DMS114 treated with DMSO at 0.1 percent for 48 hours (cell line): ENCODE data around the gene DCN.
A peak's percentile ranks its signal among the peaks of the same experiment; 100 is the strongest.

Source experiments
- DNase-seq: peaks from one replicate; lab custom pipeline; 2025; ENCODE audit not compliant: unreplicated experiment; lab: John Stamatoyannopoulos, UW

Gene DCN

GRCh38 chr12:91188778-91189177, 6.2 kb upstream of the DCN start:
- DNase-seq = no peak

- no peak for DNase-seq
Measured at GRCh38 chr12:91186156-91186555, 3.5 kb upstream of the DCN start.

DNA sequence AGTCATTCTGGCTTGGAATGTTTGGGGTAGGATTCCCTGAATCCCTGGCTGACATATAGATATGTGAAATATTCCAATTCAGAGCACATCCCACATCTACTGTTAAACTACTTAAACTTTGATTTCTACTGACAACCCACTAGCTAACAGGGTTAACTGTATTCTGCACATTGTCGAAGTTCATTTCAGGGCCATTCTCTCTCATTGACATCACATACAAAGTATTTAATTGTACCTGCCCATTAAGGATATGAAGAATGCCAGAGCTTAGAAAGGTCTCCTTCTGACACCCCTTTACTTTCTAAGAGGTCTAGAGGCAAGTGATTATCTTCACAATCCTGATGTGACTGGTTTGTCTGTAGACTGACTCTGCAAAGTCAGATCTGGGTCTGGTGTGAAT, 2.8 kb upstream of the DCN start:
- peak; percentile 83 for DNase-seq

GRCh38 chr12:91183551-91183950, 934 bp upstream of the DCN start:
- no peak for DNase-seq

- DNase-seq = peak; percentile 74
Measured at GRCh38 chr12:91180582-91181395, 1.8 kb downstream of the DCN start.

DNA sequence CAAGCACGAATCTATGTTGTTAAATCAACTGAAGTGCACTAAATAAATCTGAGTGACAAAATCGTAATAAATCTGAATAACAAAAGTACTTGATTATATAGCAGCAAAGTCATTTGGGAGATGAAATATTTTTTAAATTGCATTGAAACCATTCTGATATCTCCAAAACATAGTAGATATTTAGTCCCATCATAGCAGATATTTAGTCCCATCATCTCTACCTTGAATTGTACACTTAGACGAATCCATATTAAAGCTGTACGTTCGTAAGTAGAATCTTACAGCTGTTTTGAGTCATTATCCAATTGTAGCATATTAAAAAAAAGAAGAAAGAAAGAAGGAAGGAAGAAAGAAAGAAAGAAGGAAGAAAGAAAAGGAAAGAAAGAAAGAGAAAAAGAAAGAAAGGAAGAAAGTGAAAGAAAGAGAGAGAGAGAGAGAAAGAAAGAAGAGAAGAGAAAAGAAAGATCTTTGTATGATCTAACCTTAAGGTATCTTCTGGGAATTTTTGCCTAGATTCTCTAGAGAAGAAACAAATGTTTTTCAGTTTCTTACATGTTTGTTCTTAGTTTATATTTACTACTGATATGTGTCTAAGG, 2.6 kb downstream of the DCN start:
- no peak for DNase-seq

DNA sequence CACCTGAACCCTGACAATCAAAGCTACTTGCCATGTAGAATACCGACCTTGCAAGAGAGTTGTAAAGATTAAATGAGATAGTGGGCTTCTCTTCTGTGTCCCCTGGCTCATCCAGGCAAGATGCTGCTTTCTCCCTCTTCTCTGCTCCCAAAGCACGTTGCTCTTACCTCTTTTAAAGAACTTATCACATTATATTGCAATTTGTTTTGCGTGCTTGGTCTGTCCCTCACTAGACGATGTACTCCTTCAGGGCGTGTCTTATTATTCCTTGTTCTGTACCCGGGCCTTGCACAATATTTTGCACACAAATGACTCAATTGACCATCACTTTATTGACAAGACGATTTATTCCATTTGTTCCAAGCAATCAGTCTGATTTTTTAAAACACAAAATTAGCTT, 3.3 kb downstream of the DCN start:
- DNase-seq = peak; percentile 30

DNA sequence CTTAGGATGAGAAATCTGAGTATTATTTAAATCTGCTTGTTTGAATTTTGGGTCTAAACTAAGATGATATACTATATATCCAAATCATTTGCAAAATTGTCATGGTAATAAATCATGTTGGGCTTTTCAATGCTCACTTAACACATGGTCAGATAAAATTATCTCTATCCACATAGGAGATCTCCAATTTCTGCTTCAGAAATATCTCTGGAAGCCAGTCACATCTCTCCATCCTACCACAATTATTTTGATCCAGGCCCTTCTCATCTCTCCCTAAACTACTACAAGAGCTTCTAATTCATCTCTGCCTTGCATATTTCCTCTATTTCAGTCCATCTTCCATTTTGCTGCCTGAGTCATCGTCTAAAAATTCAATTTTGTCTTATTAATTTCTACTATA, 3.8 kb downstream of the DCN start:
- DNase-seq = no peak

DNA sequence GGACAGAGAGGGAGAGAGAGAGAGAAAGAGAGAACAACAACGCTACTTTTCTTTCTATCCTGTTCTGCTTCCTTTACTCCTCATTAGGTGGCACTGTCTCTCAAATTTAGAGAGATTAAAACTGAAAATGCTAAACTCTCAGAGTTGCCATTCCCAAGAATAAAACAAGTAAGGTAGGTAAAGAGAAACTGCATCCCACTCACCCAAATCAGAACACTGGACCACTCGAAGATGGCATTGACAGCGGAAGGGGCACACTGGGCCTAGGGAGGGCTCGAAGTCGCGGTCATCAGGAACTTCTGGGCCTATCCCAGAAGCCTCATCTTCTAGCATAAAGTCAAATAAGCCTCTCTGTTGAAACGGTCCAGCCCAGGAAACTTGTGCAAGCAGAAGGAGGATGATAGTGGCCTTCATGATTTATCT, 4.5 kb downstream of the DCN start:
- DNase-seq = peak; percentile 31

GRCh38 chr12:91177381-91177780, 5.2 kb downstream of the DCN start:
- DNase-seq = peak; percentile 32

DNA sequence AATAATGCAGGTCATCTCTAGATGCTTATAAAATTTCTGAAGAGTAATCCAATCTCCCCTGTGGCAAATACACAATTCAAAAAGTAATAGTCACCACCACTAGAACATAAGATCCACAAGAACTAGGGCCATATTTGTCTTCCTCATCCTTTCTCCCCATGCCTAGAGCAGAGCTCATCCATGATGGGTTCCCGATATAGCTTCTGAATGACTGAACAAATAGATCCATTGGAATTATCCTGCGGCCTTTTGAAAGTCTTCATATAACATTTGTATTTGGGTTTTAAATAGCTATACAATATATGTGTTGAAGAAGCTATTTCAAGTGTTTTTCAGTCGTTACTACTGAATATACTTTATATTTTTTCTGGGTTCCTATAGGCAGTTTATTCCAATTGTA, 5.7 kb downstream of the DCN start:
- DNase-seq = no peak

GRCh38 chr12:91176358-91176757, 6.3 kb downstream of the DCN start:
- DNase-seq = no peak

DNA sequence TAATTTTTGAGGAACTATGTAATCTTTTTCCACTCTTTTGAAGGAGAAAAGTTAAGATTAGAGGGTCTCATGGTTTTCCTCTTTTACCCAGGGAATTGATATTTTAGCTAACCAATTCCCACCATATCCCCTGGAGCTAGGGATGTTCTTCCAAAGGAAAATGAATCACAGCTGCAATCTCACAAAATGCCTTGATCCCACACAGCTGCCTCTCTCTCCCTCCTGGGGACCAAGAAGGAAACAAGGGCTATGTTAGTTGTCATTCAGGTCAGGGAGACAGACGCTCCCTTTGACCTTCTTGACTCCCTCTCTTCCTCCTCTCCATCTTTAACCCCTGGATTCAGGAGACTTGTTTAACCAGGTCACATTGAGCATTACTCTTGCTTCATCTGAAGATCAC, 9.5 kb downstream of the DCN start:
- no peak for DNase-seq

DNA sequence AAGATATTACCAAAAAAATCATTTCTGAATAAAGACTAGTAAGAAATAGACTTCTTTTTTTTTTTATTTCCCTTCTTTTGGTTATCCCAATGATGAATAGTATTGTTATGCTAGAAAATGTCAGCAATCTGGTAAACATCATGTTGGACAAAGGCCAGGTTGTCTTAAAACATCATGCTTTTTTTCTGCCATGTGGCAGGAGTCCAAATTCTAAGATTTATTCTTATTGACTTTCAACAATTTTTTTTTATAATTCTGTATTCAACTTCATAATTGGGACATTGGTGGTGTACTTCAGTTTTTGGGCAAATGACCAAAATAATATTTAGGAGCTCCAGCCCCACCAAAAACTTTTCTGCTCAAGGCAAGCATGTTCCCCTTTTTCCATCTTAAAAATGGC, 10.5 kb downstream of the DCN start:
- no peak for DNase-seq

DNA sequence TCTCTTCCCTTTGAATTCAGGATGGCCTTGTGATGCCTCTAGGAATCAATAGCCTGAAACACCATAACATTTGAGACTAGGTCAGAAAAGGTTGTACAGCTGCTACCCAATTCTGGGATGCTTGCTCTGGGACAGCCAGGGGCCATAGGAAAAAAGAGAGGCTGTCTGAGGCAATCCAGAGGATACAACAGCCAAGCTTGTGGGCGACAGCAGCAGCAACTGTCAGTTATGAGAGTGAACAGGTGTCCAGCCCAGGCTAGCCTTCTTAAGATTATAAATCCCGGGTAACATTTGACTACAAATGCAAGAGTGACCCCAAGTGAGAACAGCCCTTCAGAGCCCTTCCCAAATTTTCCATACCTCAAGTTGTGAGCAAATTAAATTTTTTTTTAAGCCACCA, 11.1 kb downstream of the DCN start:
- no peak for DNase-seq

- no peak for DNase-seq
Measured at GRCh38 chr12:91163116-91163515, 19.5 kb downstream of the DCN start.

DNA sequence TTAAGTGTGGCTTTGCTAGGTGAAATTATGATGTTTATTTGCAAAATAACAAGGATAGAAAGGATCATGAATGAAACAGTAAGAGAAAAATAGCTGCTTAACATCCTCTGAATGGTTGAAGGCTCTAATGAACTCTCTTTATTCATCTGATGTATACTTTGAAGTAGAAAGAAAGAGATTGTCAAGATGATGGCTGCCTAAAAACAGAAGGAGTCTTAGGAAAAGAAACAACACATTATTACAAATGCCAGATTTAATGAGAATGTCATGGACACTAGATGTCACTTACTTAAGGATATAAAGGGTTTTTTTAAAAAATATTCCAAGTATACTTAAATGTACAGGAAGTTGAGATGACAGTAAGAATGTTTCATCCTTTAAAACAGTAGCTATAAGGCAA, 21.6 kb downstream of the DCN start:
- DNase-seq = no peak

GRCh38 chr12:91155990-91156389, 26.6 kb downstream of the DCN start:
- DNase-seq = no peak

DNA sequence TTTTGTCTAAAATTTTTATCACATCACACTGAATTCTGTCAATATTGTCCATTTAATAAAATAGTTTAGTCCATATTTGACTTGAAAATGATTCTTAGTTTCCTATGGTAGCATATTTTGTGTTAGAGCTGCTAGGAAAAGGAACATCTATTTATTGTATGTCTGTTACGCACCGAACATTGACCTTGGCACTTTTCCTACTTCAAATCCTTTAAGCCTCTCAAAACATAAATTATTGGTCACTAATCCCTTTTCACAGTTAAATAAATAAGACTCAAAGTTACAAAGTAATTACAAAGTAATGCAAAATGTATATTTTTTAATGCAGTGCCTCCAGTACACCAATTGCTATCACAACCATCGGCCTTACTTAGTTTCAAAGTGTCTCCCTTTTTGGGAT, 28.5 kb downstream of the DCN start:
- DNase-seq = no peak

- DNase-seq = no peak
Measured at GRCh38 chr12:91144053-91144452, 38.6 kb downstream of the DCN start.

GRCh38 chr12:91143206-91143605, 39.4 kb downstream of the DCN start:
- no peak for DNase-seq

DNA sequence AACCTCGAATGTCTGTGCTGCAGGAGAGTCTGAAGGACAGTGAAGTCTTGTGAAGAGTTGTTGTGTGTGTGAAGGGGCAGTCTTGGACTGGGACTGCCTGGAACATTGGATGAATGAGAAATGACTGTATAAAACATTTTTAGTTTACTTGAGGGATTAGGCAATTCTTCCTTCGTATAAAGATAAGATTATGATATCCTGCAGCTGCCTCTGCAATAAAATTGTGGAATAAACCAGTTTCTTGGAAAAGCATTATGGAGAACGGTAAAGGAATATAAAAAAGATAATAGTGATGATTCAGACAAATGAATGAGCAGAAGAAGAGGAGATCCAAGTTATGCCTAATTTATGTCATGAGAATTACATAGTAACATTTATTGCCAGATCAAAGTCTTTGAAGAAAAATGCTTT, 40.4 kb downstream of the DCN start:
- no peak for DNase-seq
